ENCODE data around the gene MAT2B. TPM values are rescaled to one million over a fixed set of nuclear protein-coding genes. Genes with fewer than 3 reads are reported as not detected.

Gene MAT2B
- 100 to 1,000 TPM; 336 to 512 (median 345) TPM for polyA plus RNA-seq

GRCh38 chr5:163505368-163506094, at the start of gene MAT2B:
Gene MAT2B (plus strand): TSS chr5:163505619. CDS start chr5:163505687, 68 bp downstream.
- Mint-ChIP-seq H3K9me3 (no peaks in the 10 kb centered on the region), H3K4me3 (peak within 1 kb of the TSS; percentile 94 to 100 (median 99)), H3K27ac (peak within 1 kb of the TSS; percentile 95 to 100 (median 100)), H3K27me3 (ENCODE audit: low read depth in 3 of 3) (peaks cover 6 to 22% (median 20%) of the 10 kb centered on the region in 3 donors), H3K36me3 (no peaks in the 10 kb centered on the region), H3K4me1 (peaks cover 63 to 79% of the 10 kb centered on the region in 2 donors)
- DNase-seq: peak; percentile 95 to 96 (median 96)

GRCh38 chr5:163456029-163456589, 49.3 kb upstream of the MAT2B start:
- Mint-ChIP-seq H3K9me3 (no peaks in the 10 kb centered on the region), H3K27ac (peak overlapping the region in 2 of 6 donors; percentile 4 to 45), H3K4me1 (peaks cover 22 to 42% of the 10 kb centered on the region in 2 donors), H3K27me3 (ENCODE audit: low read depth in 3 of 3) (peaks cover 7 to 19% (median 7%) of the 10 kb centered on the region in 3 donors), H3K36me3 (peaks cover 8 to 18% (median 11%) of the 10 kb centered on the region in 3 donors), H3K4me3 (no peak overlapping the region)
- DNase-seq: no peak

GRCh38 chr5:163456840-163457239, 48.6 kb upstream of the MAT2B start:
- H3K36me3 Mint-ChIP-seq: peaks cover 8 to 13% (median 11%) of the 10 kb centered on the region in 3 donors
- peak overlapping the region in 1 of 6 donors; percentile 23 for H3K27ac Mint-ChIP-seq
- no peak overlapping the region for H3K4me3 Mint-ChIP-seq
- peaks cover 28 to 49% of the 10 kb centered on the region in 2 donors for H3K4me1 Mint-ChIP-seq
- DNase-seq: no peak
- H3K9me3 Mint-ChIP-seq: no peaks in the 10 kb centered on the region
- peaks cover 7 to 24% (median 14%) of the 10 kb centered on the region in 3 donors for H3K27me3 Mint-ChIP-seq (ENCODE audit: low read depth in 3 of 3)

GRCh38 chr5:163458778-163459385, 46.5 kb upstream of the MAT2B start:
- peak overlapping the region; percentile 97 to 99 (median 98) for H3K27ac Mint-ChIP-seq
- peaks cover 35 to 57% of the 10 kb centered on the region in 2 donors for H3K4me1 Mint-ChIP-seq
- H3K4me3 Mint-ChIP-seq: peak overlapping the region; percentile 95 to 98 (median 96)
- peaks cover 7 to 24% (median 15%) of the 10 kb centered on the region in 3 donors for H3K27me3 Mint-ChIP-seq (ENCODE audit: low read depth in 3 of 3)
- no peaks in the 10 kb centered on the region for H3K9me3 Mint-ChIP-seq
- peaks cover 8 to 13% (median 11%) of the 10 kb centered on the region in 3 donors for H3K36me3 Mint-ChIP-seq
- no peak for DNase-seq

GRCh38 chr5:163459462-163459818, 46.0 kb upstream of the MAT2B start:
- no peak for DNase-seq

GRCh38 chr5:163459819-163460561, 45.4 kb upstream of the MAT2B start, which contains the start of gene NUDCD2:
Gene NUDCD2 (minus strand): TSS chr5:163460102. CDS start chr5:163460050, 52 bp downstream.
- DNase-seq: peak; percentile 97 to 98 (median 98)
- no peaks in the 10 kb centered on the region for H3K9me3 Mint-ChIP-seq
- H3K4me1 Mint-ChIP-seq: peaks cover 35 to 53% of the 10 kb centered on the region in 2 donors
- peaks cover 7 to 8% (median 8%) of the 10 kb centered on the region in 3 donors for H3K36me3 Mint-ChIP-seq
- H3K4me3 Mint-ChIP-seq: peak within 1 kb of the TSS; percentile 95 to 98 (median 96)
- H3K27ac Mint-ChIP-seq: peak within 1 kb of the TSS; percentile 97 to 99 (median 98)
- peaks cover 7 to 24% (median 15%) of the 10 kb centered on the region in 3 donors for H3K27me3 Mint-ChIP-seq (ENCODE audit: low read depth in 3 of 3)

More at GRCh38 chr5:163459462-163459818, 46.0 kb upstream of the MAT2B start:
- H3K27me3 Mint-ChIP-seq (ENCODE audit: low read depth in 3 of 3): peaks cover 7 to 24% (median 15%) of the 10 kb centered on the region in 3 donors
- H3K36me3 Mint-ChIP-seq: peaks cover 8 to 13% (median 11%) of the 10 kb centered on the region in 3 donors
- H3K9me3 Mint-ChIP-seq: no peaks in the 10 kb centered on the region
- H3K27ac Mint-ChIP-seq: peak overlapping the region; percentile 97 to 99 (median 98)
- H3K4me1 Mint-ChIP-seq: peaks cover 35 to 57% of the 10 kb centered on the region in 2 donors
- H3K4me3 Mint-ChIP-seq: peak overlapping the region; percentile 95 to 98 (median 96)

GRCh38 chr5:163460562-163461171, 44.8 kb upstream of the MAT2B start, which contains the start of gene HMMR:
Gene HMMR (plus strand): TSS chr5:163460632. CDS start chr5:163460693, 61 bp downstream.
- Mint-ChIP-seq H3K9me3 (no peaks in the 10 kb centered on the region), H3K4me3 (peak within 1 kb of the TSS; percentile 95 to 98 (median 96)), H3K36me3 (peaks cover 2 to 3% (median 2%) of the 10 kb centered on the region in 3 donors), H3K4me1 (peaks cover 35 to 49% of the 10 kb centered on the region in 2 donors), H3K27ac (peak within 1 kb of the TSS; percentile 97 to 99 (median 98)), H3K27me3 (ENCODE audit: low read depth in 3 of 3) (peaks cover 7 to 24% (median 15%) of the 10 kb centered on the region in 3 donors)
- no peak for DNase-seq

GRCh38 chr5:163463063-163463435, 42.4 kb upstream of the MAT2B start:
- peak overlapping the region in 4 of 6 donors; percentile 0 to 99 (median 56) for H3K27ac Mint-ChIP-seq
- no peak overlapping the region for H3K4me3 Mint-ChIP-seq
- peaks cover 7 to 22% (median 15%) of the 10 kb centered on the region in 3 donors for H3K27me3 Mint-ChIP-seq (ENCODE audit: low read depth in 3 of 3)
- no peaks in the 10 kb centered on the region for H3K36me3 Mint-ChIP-seq
- H3K9me3 Mint-ChIP-seq: no peaks in the 10 kb centered on the region
- DNase-seq: no peak
- H3K4me1 Mint-ChIP-seq: peaks cover 34 to 39% of the 10 kb centered on the region in 2 donors

- no peaks in the 10 kb centered on the region for H3K27me3 Mint-ChIP-seq (ENCODE audit: low read depth in 3 of 3)
- H3K9me3 Mint-ChIP-seq: no peaks in the 10 kb centered on the region
- no peak overlapping the region for H3K27ac Mint-ChIP-seq
- no peaks in the 10 kb centered on the region for H3K36me3 Mint-ChIP-seq
- DNase-seq: no peak
- H3K4me1 Mint-ChIP-seq: no peaks in the 10 kb centered on the region
- no peak overlapping the region for H3K4me3 Mint-ChIP-seq
These were observed 37.7 kb upstream of the MAT2B start for GRCh38 chr5:163467682-163468081.

GRCh38 chr5:163473635-163474243, 31.7 kb upstream of the MAT2B start:
- peak; percentile 19 to 36 (median 25) for DNase-seq
- peaks cover 0 to 2% (median 0%) of the 10 kb centered on the region in 3 donors for H3K27me3 Mint-ChIP-seq (ENCODE audit: low read depth in 3 of 3)
- H3K36me3 Mint-ChIP-seq: no peaks in the 10 kb centered on the region
- H3K4me1 Mint-ChIP-seq: no peaks in the 10 kb centered on the region
- H3K9me3 Mint-ChIP-seq: no peaks in the 10 kb centered on the region
- H3K4me3 Mint-ChIP-seq: no peak overlapping the region
- no peak overlapping the region for H3K27ac Mint-ChIP-seq

- no peaks in the 10 kb centered on the region for H3K9me3 Mint-ChIP-seq
- H3K4me1 Mint-ChIP-seq: no peaks in the 10 kb centered on the region
- H3K27ac Mint-ChIP-seq: no peak overlapping the region
- no peak overlapping the region for H3K4me3 Mint-ChIP-seq
- no peak for DNase-seq
- H3K27me3 Mint-ChIP-seq (ENCODE audit: low read depth in 3 of 3): peaks cover 0 to 2% (median 0%) of the 10 kb centered on the region in 3 donors
- H3K36me3 Mint-ChIP-seq: no peaks in the 10 kb centered on the region
These were observed 30.0 kb upstream of the MAT2B start for GRCh38 chr5:163475411-163475810.

- H3K27ac Mint-ChIP-seq: peak overlapping the region in 1 of 6 donors; percentile 6
- no peaks in the 10 kb centered on the region for H3K4me1 Mint-ChIP-seq
- H3K27me3 Mint-ChIP-seq (ENCODE audit: low read depth in 3 of 3): peaks cover 0 to 2% (median 0%) of the 10 kb centered on the region in 3 donors
- DNase-seq: no peak
- H3K36me3 Mint-ChIP-seq: no peaks in the 10 kb centered on the region
- H3K4me3 Mint-ChIP-seq: no peak overlapping the region
- no peaks in the 10 kb centered on the region for H3K9me3 Mint-ChIP-seq
These were observed 27.1 kb upstream of the MAT2B start for GRCh38 chr5:163478126-163478981.

Measured in immature natural killer cell (primary cell).